Ishikawa (cell line): ENCODE data around the gene FXN.

ENCODE experiments used
- CEBPB ChIP-seq: IDR thresholded peaks from 2 replicates; pipeline ENCODE4 v1.6.1; 2012
- TF ChIP-seq, protein P1 (sequence below): IDR thresholded peaks from 2 replicates; pipeline ENCODE4 v1.6.1; 2012; ENCODE audit warnings: low read depth, mild to moderate bottlenecking

- TF ChIP-seq CEBPB: no peak
- TF ChIP-seq, protein P1, sequence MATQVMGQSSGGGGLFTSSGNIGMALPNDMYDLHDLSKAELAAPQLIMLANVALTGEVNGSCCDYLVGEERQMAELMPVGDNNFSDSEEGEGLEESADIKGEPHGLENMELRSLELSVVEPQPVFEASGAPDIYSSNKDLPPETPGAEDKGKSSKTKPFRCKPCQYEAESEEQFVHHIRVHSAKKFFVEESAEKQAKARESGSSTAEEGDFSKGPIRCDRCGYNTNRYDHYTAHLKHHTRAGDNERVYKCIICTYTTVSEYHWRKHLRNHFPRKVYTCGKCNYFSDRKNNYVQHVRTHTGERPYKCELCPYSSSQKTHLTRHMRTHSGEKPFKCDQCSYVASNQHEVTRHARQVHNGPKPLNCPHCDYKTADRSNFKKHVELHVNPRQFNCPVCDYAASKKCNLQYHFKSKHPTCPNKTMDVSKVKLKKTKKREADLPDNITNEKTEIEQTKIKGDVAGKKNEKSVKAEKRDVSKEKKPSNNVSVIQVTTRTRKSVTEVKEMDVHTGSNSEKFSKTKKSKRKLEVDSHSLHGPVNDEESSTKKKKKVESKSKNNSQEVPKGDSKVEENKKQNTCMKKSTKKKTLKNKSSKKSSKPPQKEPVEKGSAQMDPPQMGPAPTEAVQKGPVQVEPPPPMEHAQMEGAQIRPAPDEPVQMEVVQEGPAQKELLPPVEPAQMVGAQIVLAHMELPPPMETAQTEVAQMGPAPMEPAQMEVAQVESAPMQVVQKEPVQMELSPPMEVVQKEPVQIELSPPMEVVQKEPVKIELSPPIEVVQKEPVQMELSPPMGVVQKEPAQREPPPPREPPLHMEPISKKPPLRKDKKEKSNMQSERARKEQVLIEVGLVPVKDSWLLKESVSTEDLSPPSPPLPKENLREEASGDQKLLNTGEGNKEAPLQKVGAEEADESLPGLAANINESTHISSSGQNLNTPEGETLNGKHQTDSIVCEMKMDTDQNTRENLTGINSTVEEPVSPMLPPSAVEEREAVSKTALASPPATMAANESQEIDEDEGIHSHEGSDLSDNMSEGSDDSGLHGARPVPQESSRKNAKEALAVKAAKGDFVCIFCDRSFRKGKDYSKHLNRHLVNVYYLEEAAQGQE: no peak
These were observed 21.5 kb upstream of the FXN start, which contains the start of gene PRKACG for GRCh38 chr9:69014013-69014412.
